GM23338 (cell line): ENCODE measurements around the gene FBLN1. TPM values are rescaled to one million over a fixed set of nuclear protein-coding genes. Genes with fewer than 3 reads are reported as not detected.

Experiments used
- ATAC-seq: fragments of 200-7000 bp; cut with Tn5 transposase; 3 replicates; pipeline ENCODE4 v1.9.1; 2020
- DNase-seq: peaks from one replicate; pipeline ENCODE4 v3.0.0-alpha.2; 2015; ENCODE audit warnings: low spot score
- H2AFZ ChIP-seq: fragments of 200-600 bp; sonication (generic); 2 replicates; pipeline ENCODE4 v1.8.0; 2016; ENCODE audit warnings: antibody characterized with exemption, mild to moderate bottlenecking, moderate library complexity
- H3F3A ChIP-seq: fragments of 200-600 bp; sonication (generic); replicated peaks from 2 replicates; pipeline ENCODE4 v1.8.0; 2017; ENCODE audit warnings: antibody characterized with exemption, mixed run types, low read depth
- H3K27ac ChIP-seq: fragments of 200-600 bp; sonication (generic); 2 replicates; pipeline ENCODE4 v1.6.1; 2016; ENCODE audit warnings: low read depth
- H3K27me3 ChIP-seq: fragments of 200-600 bp; sonication (generic); 2 replicates; pipeline ENCODE4 v1.8.0; 2016; ENCODE audit warnings: mild to moderate bottlenecking, mixed run types, moderate library complexity; ENCODE audit not compliant: insufficient read depth
- H3K36me3 ChIP-seq: fragments of 200-600 bp; sonication (generic); 2 replicates; pipeline ENCODE4 v1.8.0; 2016; ENCODE audit warnings: mild to moderate bottlenecking; ENCODE audit not compliant: insufficient read depth
- H3K4me1 ChIP-seq: fragments of 200-600 bp; sonication (generic); 2 replicates; pipeline ENCODE4 v1.8.0; 2016; ENCODE audit warnings: mild to moderate bottlenecking, moderate library complexity; ENCODE audit not compliant: insufficient read depth
- H3K4me2 ChIP-seq: fragments of 200-600 bp; sonication (generic); 2 replicates; pipeline ENCODE4 v1.7.1; 2017; ENCODE audit warnings: mixed run types
- H3K4me3 ChIP-seq: fragments of 200-600 bp; sonication (generic); 2 replicates; pipeline ENCODE4 v1.6.1; 2016; ENCODE audit warnings: mixed run types
- H3K79me2 ChIP-seq: fragments of 200-600 bp; sonication (generic); replicated peaks from 2 replicates; pipeline ENCODE4 v1.8.0; 2017; ENCODE audit warnings: mild to moderate bottlenecking; ENCODE audit not compliant: insufficient read depth
- H3K9me2 ChIP-seq: fragments of 200-600 bp; sonication (generic); 2 replicates; pipeline ENCODE4 v1.8.0; 2017; ENCODE audit not compliant: insufficient read depth
- H4K20me1 ChIP-seq: fragments of 200-600 bp; sonication (generic); replicated peaks from 2 replicates; pipeline ENCODE4 v1.8.0; 2017; ENCODE audit warnings: mild to moderate bottlenecking; ENCODE audit not compliant: insufficient read depth
- H3K27ac Mint-ChIP-seq: 2 replicates; pipeline ENCODE4 v1.8.0; 2020; ENCODE audit warnings: inconsistent platforms, mild to moderate bottlenecking, moderate library complexity, mixed read lengths
- H3K27me3 Mint-ChIP-seq: 3 replicates; pipeline ENCODE4 v1.8.0; 2022; ENCODE audit warnings: low read depth, mild to moderate bottlenecking, moderate library complexity, mixed read lengths, inconsistent platforms; ENCODE audit not compliant: insufficient read depth, poor library complexity
- H3K36me3 Mint-ChIP-seq: 3 replicates; pipeline ENCODE4 v1.8.0; 2021; ENCODE audit warnings: low read depth, mild to moderate bottlenecking, inconsistent platforms, moderate library complexity, mixed read lengths
- H3K4me1 Mint-ChIP-seq: 3 replicates; pipeline ENCODE4 v1.8.0; 2020; ENCODE audit warnings: mild to moderate bottlenecking, inconsistent platforms, mixed read lengths
- H3K4me3 Mint-ChIP-seq: 3 replicates; pipeline ENCODE4 v1.8.0; 2021; ENCODE audit warnings: moderate library complexity, mild to moderate bottlenecking, inconsistent platforms, mixed read lengths
- H3K9me3 Mint-ChIP-seq: 3 replicates; pipeline ENCODE4 v1.8.0; 2020; ENCODE audit warnings: moderate library complexity, mild to moderate bottlenecking, inconsistent platforms, mixed read lengths
- CREB1 ChIP-seq: fragments of 250-450 bp; sonication (Bioruptor Pico); IDR thresholded peaks from 2 replicates; pipeline ENCODE4 v1.5.0; 2020; ENCODE audit warnings: low read depth, mild to moderate bottlenecking, moderate library complexity
- CTCF ChIP-seq, 2 experiments: fragments of 200-600 bp in 1 of 2; sonication (generic) in 1 of 2; conservative IDR thresholded peaks; 2 replicates each; pipeline versions ENCODE4 v1.5.1 to v1.6.1; 2016 to 2017; ENCODE audit warnings: antibody characterized with exemption in 2 of 2, low read depth in 2 of 2, mild to moderate bottlenecking in 2 of 2, moderate library complexity in 1 of 2
- ETS1 ChIP-seq: IDR thresholded peaks from 2 replicates; pipeline ENCODE4 v1.6.1; 2016; ENCODE audit warnings: antibody characterized with exemption
- EZH2 ChIP-seq: fragments of 200-600 bp; sonication (generic); IDR thresholded peaks from one replicate; pipeline ENCODE4 v1.8.0; 2017; ENCODE audit warnings: antibody characterized with exemption, mild to moderate bottlenecking, low read depth; ENCODE audit not compliant: unreplicated experiment
- EZH2phosphoT487 ChIP-seq: fragments of 200-600 bp; sonication (generic); IDR thresholded peaks from one replicate; pipeline ENCODE4 v1.8.1; 2018; ENCODE audit warnings: antibody characterized with exemption; ENCODE audit not compliant: unreplicated experiment
- JUNB ChIP-seq: IDR thresholded peaks from one replicate; pipeline ENCODE4 v1.6.1; 2016; ENCODE audit warnings: antibody characterized with exemption; ENCODE audit not compliant: unreplicated experiment
- NANOG ChIP-seq: IDR thresholded peaks from 2 replicates; pipeline ENCODE4 v1.6.1; 2016; ENCODE audit warnings: antibody characterized with exemption, borderline replicate concordance
- POLR2AphosphoS5 ChIP-seq: IDR thresholded peaks from 2 replicates; pipeline ENCODE4 v1.6.1; 2016; ENCODE audit warnings: antibody characterized with exemption, low read depth
- REST ChIP-seq: IDR thresholded peaks from one replicate; pipeline ENCODE4 v1.6.1; 2018; ENCODE audit warnings: antibody characterized with exemption; ENCODE audit not compliant: unreplicated experiment
- STAT1 ChIP-seq: IDR thresholded peaks from one replicate; pipeline ENCODE4 v1.6.1; 2016; ENCODE audit warnings: antibody characterized with exemption; ENCODE audit not compliant: unreplicated experiment
- ZNF114 ChIP-seq: fragments of 250-450 bp; sonication (Bioruptor Pico); IDR thresholded peaks from 2 replicates; pipeline ENCODE4 v1.5.0; 2020; ENCODE audit warnings: mild to moderate bottlenecking, moderate library complexity
- ZNF331 ChIP-seq: fragments of 250-450 bp; sonication (Bioruptor Pico); IDR thresholded peaks from 2 replicates; pipeline ENCODE4 v1.5.0; 2020; ENCODE audit warnings: low read depth, mild to moderate bottlenecking, moderate library complexity
- ZNF462 ChIP-seq: fragments of 250-450 bp; sonication (Bioruptor Pico); IDR thresholded peaks from 2 replicates; pipeline ENCODE4 v1.5.0; 2020; ENCODE audit warnings: mild to moderate bottlenecking, moderate library complexity
- polyA plus RNA-seq: library from polyadenylated mRNA; unstranded; fragments of >200 nt; fragmentation: Nextera tagmentation; extraction: Ambion mirVana; gene quantifications from 2 replicates; pipeline ENCODE4 v1.2.1, GENCODE V29; 2016
- total RNA-seq: library from RNA; depleted of rRNA; stranded (reverse); fragments of >200 nt; shearing (Covaris generic); gene quantifications from 2 replicates; pipeline ENCODE4 v1.2.3, GENCODE V29; 2014

FBLN1 gene
- total and polyA plus RNA-seq, 2 experiments from 2014 or later: 90.1 to 137 TPM

- H3K4me1 ChIP-seq: peaks cover 6% of the 10 kb centered on the region; the same call in 1 of the 2 replicates
- H2AFZ ChIP-seq: no peak overlapping the region
- peaks cover 24% of the 10 kb centered on the region for H3K4me1 Mint-ChIP-seq
- H3F3A ChIP-seq: no peaks in the 10 kb centered on the region
- no peak overlapping the region for H3K4me3 ChIP-seq
- DNase-seq (no peak), ATAC-seq (peak; percentile 19)
- TF ChIP-seq NANOG (no peak), CREB1 (CRISPR knock-in tag) (no peak), ZNF331 (CRISPR knock-in tag) (no peak), ZNF462 (CRISPR knock-in tag) (no peak), POLR2AphosphoS5 (no peak), EZH2phosphoT487 (no peak), ZNF114 (CRISPR knock-in tag) (no peak), CTCF (conservative IDR thresholded peaks at IDR 0.05; ENCODE audit: low read depth in 2 of 2) (no peak), REST (no peak), EZH2 (no peak), JUNB (no peak), STAT1 (no peak), ETS1 (no peak)
- no peak overlapping the region for H3K4me2 ChIP-seq
- no peaks in the 10 kb centered on the region for H4K20me1 ChIP-seq
- H3K36me3 ChIP-seq: no peaks in the 10 kb centered on the region
- H3K9me2 ChIP-seq: no peaks in the 10 kb centered on the region
- no peaks in the 10 kb centered on the region for H3K36me3 Mint-ChIP-seq
- no peak overlapping the region; the same call in 2 of the 3 replicates for H3K4me3 Mint-ChIP-seq
- H3K79me2 ChIP-seq: no peaks in the 10 kb centered on the region
- H3K9me3 Mint-ChIP-seq: no peaks in the 10 kb centered on the region
- H3K27ac Mint-ChIP-seq: no peak overlapping the region; the same call in 1 of the 2 replicates
- no peaks in the 10 kb centered on the region for H3K27me3 Mint-ChIP-seq
- no peaks in the 10 kb centered on the region for H3K27me3 ChIP-seq
- no peak overlapping the region for H3K27ac ChIP-seq
Observed at GRCh38 chr22:45587638-45588505, 85.2 kb downstream of the FBLN1 start.
